NCI-H1048 (cell line): ENCODE measurements around the gene CDCA3.
A peak's percentile ranks its signal among the peaks of the same experiment; 100 is the strongest.

ENCODE experiments used
- DNase-seq: peaks from one replicate; lab custom pipeline; 2025; lab: John Stamatoyannopoulos, UW

Gene CDCA3

DNA sequence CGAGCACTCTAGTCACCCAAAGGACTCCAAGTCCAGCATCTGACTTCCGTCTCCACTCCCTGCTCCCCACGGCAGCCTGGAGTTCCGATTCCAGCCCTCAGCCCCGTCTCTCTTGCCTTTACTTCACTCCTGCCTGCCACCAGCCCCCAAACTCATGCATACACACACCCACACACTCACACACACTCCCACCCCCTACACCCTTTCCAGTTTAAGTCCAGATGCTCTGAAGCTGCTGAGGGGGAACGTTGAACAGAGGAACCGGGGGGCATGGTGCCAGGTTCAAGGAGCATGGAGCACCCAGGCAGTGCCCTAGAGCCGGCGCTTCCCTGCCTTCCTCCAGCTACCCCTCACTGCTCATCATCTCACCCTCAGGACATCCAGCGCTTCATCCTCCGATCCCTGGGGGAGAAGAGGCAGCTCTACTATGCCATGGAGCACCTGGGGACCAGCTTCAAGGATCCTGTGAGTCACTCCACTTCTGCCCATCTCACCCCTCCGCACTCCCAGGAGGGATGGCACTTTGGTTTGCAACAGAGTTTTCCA lies 19.6 kb downstream of the CDCA3 start:
- DNase-seq, result no peak

- DNase-seq, result no peak
Observed at GRCh38 chr12:6830999-6831398, 20.1 kb downstream of the CDCA3 start.

DNA sequence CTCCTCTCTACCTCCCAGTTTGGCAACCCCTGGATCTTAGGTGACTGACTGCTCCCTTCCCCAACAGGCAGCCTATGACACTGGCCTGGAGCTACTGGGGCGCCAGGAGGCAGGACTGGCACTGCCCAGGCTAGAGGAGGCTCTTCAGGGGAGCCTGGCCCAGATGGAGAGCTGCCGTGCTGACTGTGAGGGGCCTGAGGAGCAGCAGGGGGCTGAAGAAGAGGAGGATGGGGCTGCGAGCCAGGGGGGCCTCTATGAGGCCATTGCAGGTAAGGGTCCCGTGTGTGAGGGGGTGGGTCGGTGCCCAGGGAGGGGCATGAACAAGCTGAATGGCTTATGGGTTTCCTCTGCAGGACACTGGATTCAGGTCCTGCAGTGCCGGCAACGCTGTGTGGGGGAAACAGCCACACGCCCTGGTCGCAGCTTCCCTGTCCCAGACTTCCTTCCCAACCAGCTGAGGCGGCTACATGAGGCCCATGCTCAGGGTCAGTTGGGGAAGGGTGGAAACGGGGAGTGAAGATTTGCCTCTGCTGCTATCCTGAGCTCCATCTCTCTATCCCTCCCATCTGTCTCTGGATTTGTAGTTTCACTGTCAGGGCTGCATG lies 20.7 kb downstream of the CDCA3 start:
- no peak for DNase-seq

DNA sequence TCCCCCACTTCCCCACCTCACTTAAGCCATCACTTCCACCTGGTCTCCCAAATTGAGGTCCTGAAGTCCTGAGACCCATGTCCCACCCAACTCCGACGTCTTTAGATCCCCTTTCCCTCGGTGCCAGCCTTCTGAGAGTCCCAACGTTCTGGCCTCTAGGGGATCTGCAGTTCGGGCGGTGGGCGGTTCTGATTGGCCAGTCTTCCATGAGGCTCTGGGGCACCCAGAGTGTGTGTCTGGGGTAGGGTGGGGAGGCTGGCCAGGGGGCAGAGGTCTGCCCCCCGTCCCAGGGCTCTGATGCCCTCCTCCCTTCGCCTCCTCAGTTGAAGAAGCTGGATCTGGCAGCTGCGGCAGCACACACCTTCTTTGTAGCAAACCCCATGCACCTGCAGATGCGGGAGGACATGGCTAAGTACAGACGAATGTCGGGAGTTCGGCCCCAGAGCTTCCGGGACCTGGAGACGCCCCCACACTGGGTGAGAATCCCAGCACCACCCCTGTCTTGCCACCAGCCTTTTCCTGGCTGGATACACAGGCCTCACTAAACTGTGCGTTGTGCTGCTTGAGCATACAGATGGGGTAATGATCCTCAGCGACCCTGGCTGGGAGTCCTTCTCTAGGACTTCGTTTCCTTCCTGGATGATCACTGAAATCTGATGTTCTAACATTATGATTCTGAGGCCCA lies 21.4 kb downstream of the CDCA3 start:
- DNase-seq, result no peak

DNA sequence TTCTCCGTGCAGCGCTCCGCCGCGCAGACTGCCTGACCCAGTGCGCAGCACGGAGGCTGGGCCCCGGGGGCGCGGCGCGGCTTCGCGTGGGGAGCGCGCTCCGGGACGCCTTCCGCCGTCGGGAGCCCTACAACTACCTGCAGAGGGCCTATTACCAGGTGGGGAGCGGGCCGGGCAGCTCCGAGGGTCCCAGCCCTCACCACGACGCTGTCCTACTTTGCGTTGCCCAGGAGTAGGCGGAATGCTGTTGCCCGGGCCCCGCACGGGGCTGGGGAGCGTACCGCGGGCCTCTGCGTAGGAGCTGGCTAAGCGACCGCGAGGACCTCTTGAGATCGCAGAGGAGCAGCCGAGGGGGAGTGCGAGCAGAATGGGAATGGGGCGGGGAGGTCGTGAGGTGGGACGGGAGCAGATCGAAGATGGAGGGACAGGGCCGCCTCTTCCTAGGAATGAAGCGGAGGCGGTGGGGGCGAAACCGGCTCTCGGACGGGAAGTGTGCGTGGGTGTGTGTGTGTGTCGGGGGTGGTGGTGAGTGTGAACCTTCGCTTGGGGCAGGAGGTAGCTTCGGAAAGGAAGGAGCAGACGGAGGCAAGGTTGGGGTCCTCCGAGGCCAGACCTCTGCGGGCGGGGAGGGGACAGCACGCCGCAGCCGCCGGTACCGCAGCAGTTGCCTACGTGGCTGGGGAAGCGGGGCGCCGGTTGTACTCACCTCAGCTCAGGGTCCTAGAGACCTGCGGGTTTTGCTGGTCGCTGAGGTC lies 22.1 kb downstream of the CDCA3 start:
- DNase-seq, result no peak

- no peak for DNase-seq
Observed at GRCh38 chr12:6827982-6828780, 22.9 kb downstream of the CDCA3 start, which contains the start of gene P3H3. P3H3 (plus strand) TSS chr12:6828407; CDS start chr12:6828441, 34 bp downstream.

- DNase-seq, result peak; percentile 37
Observed at GRCh38 chr12:6827437-6827911, 23.6 kb downstream of the CDCA3 start.

DNA sequence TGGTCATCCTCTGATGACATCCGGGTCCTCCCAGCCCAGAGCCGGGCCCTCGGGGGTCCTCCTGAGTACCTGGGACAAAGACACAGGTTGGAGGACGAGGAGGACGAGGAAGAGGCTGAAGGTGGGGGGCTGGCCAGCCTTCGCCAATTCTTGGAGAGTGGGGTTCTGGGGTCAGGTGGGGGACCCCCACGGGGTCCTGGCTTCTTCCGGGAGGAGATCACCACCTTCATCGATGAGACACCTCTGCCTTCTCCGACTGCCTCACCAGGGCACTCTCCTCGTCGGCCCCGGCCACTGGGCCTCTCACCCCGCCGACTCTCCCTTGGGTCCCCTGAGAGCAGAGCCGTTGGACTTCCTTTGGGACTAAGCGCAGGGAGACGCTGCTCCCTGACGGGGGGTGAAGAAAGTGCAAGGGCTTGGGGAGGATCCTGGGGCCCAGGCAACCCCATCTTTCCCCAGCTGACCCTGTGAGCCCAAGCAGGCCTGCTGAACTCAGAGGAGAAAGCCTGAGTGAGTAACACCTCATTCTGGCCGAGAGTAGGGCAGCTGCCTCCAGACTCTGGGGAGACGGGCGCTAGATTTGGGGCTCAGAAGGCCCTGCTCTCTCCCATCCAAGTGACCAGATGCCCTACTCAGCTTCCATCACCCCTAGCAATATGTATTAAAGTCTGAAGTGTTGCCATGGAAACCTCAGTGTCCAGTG lies 24.2 kb downstream of the CDCA3 start:
- no peak for DNase-seq

- DNase-seq, result no peak
Observed at GRCh38 chr12:6826125-6826733, 24.9 kb downstream of the CDCA3 start.

- peak; percentile 65 for DNase-seq
Observed at GRCh38 chr12:6825398-6826124, 25.5 kb downstream of the CDCA3 start.

DNA sequence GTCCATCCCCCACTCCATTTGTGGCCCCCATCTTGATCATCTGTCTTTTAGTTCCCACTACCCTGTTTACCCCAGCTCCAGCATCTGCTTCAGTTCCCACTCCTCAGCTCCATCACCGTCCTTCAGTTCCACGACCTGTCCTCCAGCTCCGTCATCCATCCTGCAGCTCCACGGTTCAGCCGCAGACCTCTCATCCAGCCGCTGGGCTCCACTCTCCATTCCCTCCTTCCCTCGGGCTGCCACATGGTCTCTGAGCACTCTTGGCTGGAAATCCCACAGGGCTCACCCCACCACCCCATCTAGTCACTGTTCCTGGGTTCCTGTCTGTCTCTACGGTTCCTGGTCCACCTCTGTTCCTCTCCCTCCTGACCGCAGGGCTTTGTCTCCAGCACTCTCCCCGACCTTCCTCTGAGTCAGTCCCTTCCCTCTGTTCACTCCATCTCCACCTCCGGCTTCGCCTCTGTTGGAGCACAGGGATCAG lies 26.1 kb downstream of the CDCA3 start:
- DNase-seq, result no peak

GRCh38 chr12:6824085-6824775 lies 26.9 kb downstream of the CDCA3 start:
- DNase-seq, result no peak

- DNase-seq, result no peak
Observed at GRCh38 chr12:6823182-6824084, 27.7 kb downstream of the CDCA3 start.

- DNase-seq, result no peak
Observed at GRCh38 chr12:6822426-6823135, 28.5 kb downstream of the CDCA3 start.

- no peak for DNase-seq
Observed at GRCh38 chr12:6821591-6822425, 29.3 kb downstream of the CDCA3 start, which contains the start of gene GPR162. GPR162 (plus strand) TSS chr12:6821821; CDS start chr12:6823899, 2,078 bp downstream.

DNA sequence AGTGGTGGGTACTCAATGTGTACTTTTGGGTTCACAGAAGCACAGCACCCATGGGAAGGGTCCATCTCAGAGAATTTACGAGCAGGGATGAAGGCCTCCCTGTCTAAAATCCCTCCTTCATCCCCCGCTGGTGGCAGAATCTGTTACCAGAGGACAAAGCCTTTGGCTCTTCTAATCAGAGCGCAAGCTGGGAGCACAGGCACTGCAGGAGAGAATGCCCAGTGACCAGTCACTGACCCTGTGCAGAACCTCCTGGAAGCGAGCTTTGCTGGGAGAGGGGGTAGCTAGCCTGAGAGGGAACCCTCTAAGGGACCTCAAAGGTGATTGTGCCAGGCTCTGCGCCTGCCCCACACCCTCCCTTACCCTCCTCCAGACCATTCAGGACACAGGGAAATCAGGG lies 30.9 kb downstream of the CDCA3 start:
- DNase-seq, result no peak
